Measurements from ENCODE around the gene EXOSC9. TPM values are rescaled to one million over a fixed set of nuclear protein-coding genes. Genes with fewer than 3 reads are reported as not detected.

Gene EXOSC9
- total and polyA plus RNA-seq, 2 donors from 2014 or later: 17.6 to 19.9 TPM

- Histone ChIP-seq H3K27ac (ENCODE audit: low read depth in 2 of 2, low read length in 2 of 2) (no peak overlapping the region), H3K4me3 (ENCODE audit: low read length in 3 of 3) (no peak overlapping the region), H3K9ac (ENCODE audit: low read length in 3 of 3) (no peak overlapping the region), H3K9me3 (ENCODE audit: control insufficient read depth in 2 of 3, insufficient read depth in 1 of 3, low read length in 3 of 3) (no peaks in the 10 kb centered on the region), H3K27me3 (ENCODE audit: control insufficient read depth, insufficient read depth, low read length) (no peaks in the 10 kb centered on the region), H3K4me1 (ENCODE audit: control insufficient read depth in 2 of 3, insufficient read depth in 2 of 3, low read depth in 1 of 3, low read length in 3 of 3) (no peaks in the 10 kb centered on the region), H3K36me3 (ENCODE audit: control insufficient read depth in 2 of 3, insufficient read depth in 3 of 3, low read length in 3 of 3) (no peaks in the 10 kb centered on the region)
- DNase-seq (no peak), FAIRE-seq (no peak)
- intact Hi-C loops (cut with DNase I): no loop called here
- TF ChIP-seq, protein P1, sequence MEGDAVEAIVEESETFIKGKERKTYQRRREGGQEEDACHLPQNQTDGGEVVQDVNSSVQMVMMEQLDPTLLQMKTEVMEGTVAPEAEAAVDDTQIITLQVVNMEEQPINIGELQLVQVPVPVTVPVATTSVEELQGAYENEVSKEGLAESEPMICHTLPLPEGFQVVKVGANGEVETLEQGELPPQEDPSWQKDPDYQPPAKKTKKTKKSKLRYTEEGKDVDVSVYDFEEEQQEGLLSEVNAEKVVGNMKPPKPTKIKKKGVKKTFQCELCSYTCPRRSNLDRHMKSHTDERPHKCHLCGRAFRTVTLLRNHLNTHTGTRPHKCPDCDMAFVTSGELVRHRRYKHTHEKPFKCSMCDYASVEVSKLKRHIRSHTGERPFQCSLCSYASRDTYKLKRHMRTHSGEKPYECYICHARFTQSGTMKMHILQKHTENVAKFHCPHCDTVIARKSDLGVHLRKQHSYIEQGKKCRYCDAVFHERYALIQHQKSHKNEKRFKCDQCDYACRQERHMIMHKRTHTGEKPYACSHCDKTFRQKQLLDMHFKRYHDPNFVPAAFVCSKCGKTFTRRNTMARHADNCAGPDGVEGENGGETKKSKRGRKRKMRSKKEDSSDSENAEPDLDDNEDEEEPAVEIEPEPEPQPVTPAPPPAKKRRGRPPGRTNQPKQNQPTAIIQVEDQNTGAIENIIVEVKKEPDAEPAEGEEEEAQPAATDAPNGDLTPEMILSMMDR (IDR thresholded peaks at IDR 0.05; ENCODE audit: borderline replicate concordance, extremely low read depth, insufficient read depth): no peak
Measured at GRCh38 chr4:121789455-121789854, 11.7 kb upstream of the EXOSC9 start.

GRCh38 chr4:121789960-121790829, 10.9 kb upstream of the EXOSC9 start:
- peak in 2 of 5 donors; percentile 10 to 47 for DNase-seq
- Histone ChIP-seq H3K9ac (ENCODE audit: low read length in 3 of 3) (no peak overlapping the region), H3K4me1 (ENCODE audit: control insufficient read depth in 2 of 3, insufficient read depth in 2 of 3, low read depth in 1 of 3, low read length in 3 of 3) (no peaks in the 10 kb centered on the region), H3K9me3 (ENCODE audit: control insufficient read depth in 2 of 3, insufficient read depth in 1 of 3, low read length in 3 of 3) (no peaks in the 10 kb centered on the region), H3K27me3 (ENCODE audit: control insufficient read depth, insufficient read depth, low read length) (no peaks in the 10 kb centered on the region), H3K36me3 (ENCODE audit: control insufficient read depth in 2 of 3, insufficient read depth in 3 of 3, low read length in 3 of 3) (no peaks in the 10 kb centered on the region), H3K4me3 (ENCODE audit: low read length in 3 of 3) (no peak overlapping the region), H3K27ac (ENCODE audit: low read depth in 2 of 2, low read length in 2 of 2) (no peak overlapping the region)
- intact Hi-C loops (cut with DNase I): no loop called here
- no peak for FAIRE-seq
- TF ChIP-seq, protein P1 (IDR thresholded peaks at IDR 0.05; ENCODE audit: borderline replicate concordance, extremely low read depth, insufficient read depth): no peak

DNA sequence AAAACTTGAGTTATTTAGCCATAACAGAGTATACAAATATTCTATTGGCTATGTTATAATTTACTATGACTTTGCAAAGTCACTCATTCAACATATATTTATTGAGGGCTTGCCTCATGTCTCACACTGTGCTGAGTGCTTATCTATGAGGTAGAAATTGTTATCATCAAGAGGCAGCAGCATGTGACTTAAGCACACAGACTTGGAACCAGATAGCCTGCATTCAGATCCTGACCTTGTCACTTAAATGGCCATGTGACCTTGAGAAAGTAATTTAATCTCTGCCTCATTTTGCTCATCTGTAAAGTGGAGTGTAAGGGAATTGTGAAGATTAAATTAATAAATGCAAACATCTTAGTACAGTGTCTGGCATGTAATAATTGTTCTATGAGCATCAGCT, 10.1 kb upstream of the EXOSC9 start:
- Histone ChIP-seq H3K36me3 (ENCODE audit: control insufficient read depth in 2 of 3, insufficient read depth in 3 of 3, low read length in 3 of 3) (no peaks in the 10 kb centered on the region), H3K9ac (ENCODE audit: low read length in 3 of 3) (no peak overlapping the region), H3K27ac (ENCODE audit: low read depth in 2 of 2, low read length in 2 of 2) (no peak overlapping the region), H3K9me3 (ENCODE audit: control insufficient read depth in 2 of 3, insufficient read depth in 1 of 3, low read length in 3 of 3) (no peaks in the 10 kb centered on the region), H3K27me3 (ENCODE audit: control insufficient read depth, insufficient read depth, low read length) (no peaks in the 10 kb centered on the region), H3K4me1 (ENCODE audit: control insufficient read depth in 2 of 3, insufficient read depth in 2 of 3, low read depth in 1 of 3, low read length in 3 of 3) (no peaks in the 10 kb centered on the region), H3K4me3 (ENCODE audit: low read length in 3 of 3) (no peak overlapping the region)
- intact Hi-C loops (cut with DNase I): no loop called here
- TF ChIP-seq, protein P1 (IDR thresholded peaks at IDR 0.05; ENCODE audit: borderline replicate concordance, extremely low read depth, insufficient read depth): no peak
- no peak for DNase-seq
- FAIRE-seq: no peak
